GM18520 (cell line): Measurements from ENCODE around the gene VANGL1.

ENCODE experiments used
- ATAC-seq: cut with Tn5 transposase; IDR thresholded peaks from one replicate; pipeline ENCODE4 v1.9.1; 2021; ENCODE audit not compliant: unreplicated experiment

VANGL1 gene

GRCh38 chr1:115701090-115701489 lies 59.3 kb downstream of the VANGL1 start:
- no peak for ATAC-seq

GRCh38 chr1:115702959-115703358 lies 61.2 kb downstream of the VANGL1 start:
- no peak for ATAC-seq

GRCh38 chr1:115705085-115705951 lies 63.5 kb downstream of the VANGL1 start:
- no peak for ATAC-seq

- no peak for ATAC-seq
Measured at GRCh38 chr1:115705963-115706362, 64.2 kb downstream of the VANGL1 start.

- ATAC-seq = no peak
Measured at GRCh38 chr1:115706587-115707425, 65.0 kb downstream of the VANGL1 start.

GRCh38 chr1:115710859-115711624 lies 69.3 kb downstream of the VANGL1 start:
- ATAC-seq = no peak

GRCh38 chr1:115712911-115713609 lies 71.3 kb downstream of the VANGL1 start:
- no peak for ATAC-seq

GRCh38 chr1:115713906-115714305 lies 72.1 kb downstream of the VANGL1 start:
- ATAC-seq = no peak

GRCh38 chr1:115714572-115715141 lies 72.9 kb downstream of the VANGL1 start:
- ATAC-seq = no peak

GRCh38 chr1:115717541-115717940 lies 75.8 kb downstream of the VANGL1 start:
- ATAC-seq = no peak

- ATAC-seq = no peak
Measured at GRCh38 chr1:115718011-115718754, 76.4 kb downstream of the VANGL1 start.

GRCh38 chr1:115719285-115719684 lies 77.5 kb downstream of the VANGL1 start:
- no peak for ATAC-seq

GRCh38 chr1:115722221-115722620 lies 80.5 kb downstream of the VANGL1 start:
- no peak for ATAC-seq

- no peak for ATAC-seq
Measured at GRCh38 chr1:115723756-115724155, 82.0 kb downstream of the VANGL1 start.

GRCh38 chr1:115725600-115725999 lies 83.8 kb downstream of the VANGL1 start:
- no peak for ATAC-seq

- ATAC-seq = no peak
Measured at GRCh38 chr1:115726161-115726560, 84.4 kb downstream of the VANGL1 start.

GRCh38 chr1:115726570-115726969 lies 84.8 kb downstream of the VANGL1 start:
- no peak for ATAC-seq

- no peak for ATAC-seq
Measured at GRCh38 chr1:115727706-115728249, 86.0 kb downstream of the VANGL1 start.

- no peak for ATAC-seq
Measured at GRCh38 chr1:115728341-115728740, 86.6 kb downstream of the VANGL1 start.
